Measurements from ENCODE around the gene HOXB6. TPM values are rescaled to one million over a fixed set of nuclear protein-coding genes. Genes with fewer than 3 reads are reported as not detected.

HOXB6 gene
- total RNA-seq, 1 experiment from 2014 or later = 196 TPM

DNA sequence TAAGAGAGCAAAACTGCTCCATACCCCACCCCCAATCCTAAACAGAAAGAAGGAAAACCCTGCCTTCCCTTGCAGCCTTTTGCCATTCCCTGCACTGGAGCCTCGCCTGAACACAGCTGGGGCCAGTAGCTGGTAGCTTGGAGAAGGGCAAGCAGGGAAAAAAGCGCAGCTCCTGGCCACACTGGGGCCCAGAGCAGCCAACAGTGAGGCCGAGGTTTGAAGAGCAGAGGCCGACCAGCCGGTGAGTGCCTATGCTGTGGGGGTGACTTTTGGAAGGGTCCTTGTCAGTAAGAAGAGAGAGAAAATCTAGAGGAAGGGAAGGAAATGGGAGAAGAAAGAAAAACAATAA is 24.6 kb upstream of the HOXB6 start:
- DNase-seq (ENCODE audit: low read depth, low spot score) (no peak), ATAC-seq (no peak)
- H3K36me3 ChIP-seq (ENCODE audit: control insufficient read depth, insufficient read depth, low read length) = 0 out of 2 replicates have a peak, but pooled peaks cover 3% of the 10 kb centered on the region
- TF ChIP-seq, protein P1, sequence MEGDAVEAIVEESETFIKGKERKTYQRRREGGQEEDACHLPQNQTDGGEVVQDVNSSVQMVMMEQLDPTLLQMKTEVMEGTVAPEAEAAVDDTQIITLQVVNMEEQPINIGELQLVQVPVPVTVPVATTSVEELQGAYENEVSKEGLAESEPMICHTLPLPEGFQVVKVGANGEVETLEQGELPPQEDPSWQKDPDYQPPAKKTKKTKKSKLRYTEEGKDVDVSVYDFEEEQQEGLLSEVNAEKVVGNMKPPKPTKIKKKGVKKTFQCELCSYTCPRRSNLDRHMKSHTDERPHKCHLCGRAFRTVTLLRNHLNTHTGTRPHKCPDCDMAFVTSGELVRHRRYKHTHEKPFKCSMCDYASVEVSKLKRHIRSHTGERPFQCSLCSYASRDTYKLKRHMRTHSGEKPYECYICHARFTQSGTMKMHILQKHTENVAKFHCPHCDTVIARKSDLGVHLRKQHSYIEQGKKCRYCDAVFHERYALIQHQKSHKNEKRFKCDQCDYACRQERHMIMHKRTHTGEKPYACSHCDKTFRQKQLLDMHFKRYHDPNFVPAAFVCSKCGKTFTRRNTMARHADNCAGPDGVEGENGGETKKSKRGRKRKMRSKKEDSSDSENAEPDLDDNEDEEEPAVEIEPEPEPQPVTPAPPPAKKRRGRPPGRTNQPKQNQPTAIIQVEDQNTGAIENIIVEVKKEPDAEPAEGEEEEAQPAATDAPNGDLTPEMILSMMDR (IDR thresholded peaks at IDR 0.05) = no peak
- TF ChIP-seq POLR2AphosphoS5 (IDR thresholded peaks at IDR 0.05; ENCODE audit: low read depth, low read length) (no peak), TCF7L2 (IDR thresholded peaks at IDR 0.05; ENCODE audit: low read depth, low read length) (no peak), SIN3A (IDR thresholded peaks at IDR 0.05; ENCODE audit: borderline replicate concordance, insufficient read depth, low read depth, low read length) (no peak)
- TF ChIP-seq, protein P2, sequence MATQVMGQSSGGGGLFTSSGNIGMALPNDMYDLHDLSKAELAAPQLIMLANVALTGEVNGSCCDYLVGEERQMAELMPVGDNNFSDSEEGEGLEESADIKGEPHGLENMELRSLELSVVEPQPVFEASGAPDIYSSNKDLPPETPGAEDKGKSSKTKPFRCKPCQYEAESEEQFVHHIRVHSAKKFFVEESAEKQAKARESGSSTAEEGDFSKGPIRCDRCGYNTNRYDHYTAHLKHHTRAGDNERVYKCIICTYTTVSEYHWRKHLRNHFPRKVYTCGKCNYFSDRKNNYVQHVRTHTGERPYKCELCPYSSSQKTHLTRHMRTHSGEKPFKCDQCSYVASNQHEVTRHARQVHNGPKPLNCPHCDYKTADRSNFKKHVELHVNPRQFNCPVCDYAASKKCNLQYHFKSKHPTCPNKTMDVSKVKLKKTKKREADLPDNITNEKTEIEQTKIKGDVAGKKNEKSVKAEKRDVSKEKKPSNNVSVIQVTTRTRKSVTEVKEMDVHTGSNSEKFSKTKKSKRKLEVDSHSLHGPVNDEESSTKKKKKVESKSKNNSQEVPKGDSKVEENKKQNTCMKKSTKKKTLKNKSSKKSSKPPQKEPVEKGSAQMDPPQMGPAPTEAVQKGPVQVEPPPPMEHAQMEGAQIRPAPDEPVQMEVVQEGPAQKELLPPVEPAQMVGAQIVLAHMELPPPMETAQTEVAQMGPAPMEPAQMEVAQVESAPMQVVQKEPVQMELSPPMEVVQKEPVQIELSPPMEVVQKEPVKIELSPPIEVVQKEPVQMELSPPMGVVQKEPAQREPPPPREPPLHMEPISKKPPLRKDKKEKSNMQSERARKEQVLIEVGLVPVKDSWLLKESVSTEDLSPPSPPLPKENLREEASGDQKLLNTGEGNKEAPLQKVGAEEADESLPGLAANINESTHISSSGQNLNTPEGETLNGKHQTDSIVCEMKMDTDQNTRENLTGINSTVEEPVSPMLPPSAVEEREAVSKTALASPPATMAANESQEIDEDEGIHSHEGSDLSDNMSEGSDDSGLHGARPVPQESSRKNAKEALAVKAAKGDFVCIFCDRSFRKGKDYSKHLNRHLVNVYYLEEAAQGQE (IDR thresholded peaks at IDR 0.05; ENCODE audit: insufficient read depth in 1 of 2, low read depth in 2 of 2, low read length in 1 of 2) = no peak
- H3K27ac ChIP-seq (ENCODE audit: low read length) = peak overlapping the region; percentile 57; the same call in 1 of the 2 replicates
- ChIA-PET POLR2A (no interaction called here), CTCF (no interaction called here)
- no TSS peak for BruUV-seq (replicated peaks)
- intact Hi-C loops (cut with micrococcal nuclease; ENCODE audit: unreplicated experiment) = no loop called here
- H3K9me3 ChIP-seq (ENCODE audit: control insufficient read depth, insufficient read depth, low read depth, low read length) = no peaks in the 10 kb centered on the region
- H3K27me3 ChIP-seq (ENCODE audit: control insufficient read depth, insufficient read depth, low read length) = no peaks in the 10 kb centered on the region
- H3K4me3 ChIP-seq (ENCODE audit: low read depth in 2 of 2, low read length in 2 of 2) = no peak overlapping the region
- in situ Hi-C loops (cut with HindIII; ENCODE audit: low pct_unique_long_range_greater_than_20kb, low sequenced_read_pairs) = no loop called here
- H3K4me1 ChIP-seq (ENCODE audit: control insufficient read depth, insufficient read depth, low read length) = peaks cover 36% of the 10 kb centered on the region

DNA sequence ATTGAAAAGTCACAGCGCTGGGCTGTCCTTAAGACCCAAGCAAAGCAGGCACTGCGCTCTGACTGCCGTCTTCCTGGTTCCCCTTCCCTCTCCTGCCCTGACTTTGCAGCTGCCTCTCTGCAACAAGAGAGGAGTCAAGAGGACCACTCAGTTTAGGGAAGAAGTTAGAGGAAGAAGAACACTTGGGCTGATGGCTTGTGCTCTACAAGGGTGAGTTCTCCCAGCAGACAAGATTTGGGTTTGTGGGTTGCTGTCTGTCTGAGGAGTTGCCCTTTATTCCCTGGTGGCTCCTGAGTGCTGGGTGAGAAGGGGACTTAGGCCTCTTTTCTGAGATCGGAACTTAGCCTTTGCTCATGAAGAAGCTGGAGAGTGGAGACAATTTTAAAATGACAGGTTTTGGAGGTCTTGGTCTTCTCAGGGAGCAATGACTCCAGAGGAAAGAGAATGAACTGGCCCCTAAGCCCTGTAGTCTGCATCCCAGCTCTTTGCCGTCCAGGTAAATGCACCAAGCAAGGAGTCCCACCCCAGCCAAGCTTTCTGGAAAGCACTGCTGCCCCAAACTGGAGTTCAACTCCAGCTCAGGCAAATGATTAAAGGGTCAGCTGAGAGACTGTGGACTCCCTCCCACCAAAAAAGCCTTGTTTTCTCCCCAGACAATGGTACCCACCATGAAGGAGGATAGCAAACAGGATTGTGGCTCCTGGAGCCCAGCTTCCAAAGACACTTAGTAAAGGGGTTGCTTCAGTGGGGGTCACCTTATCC is 24.0 kb upstream of the HOXB6 start:
- POLR2A ChIA-PET = no interaction called here
- no peaks in the 10 kb centered on the region for H3K27me3 ChIP-seq (ENCODE audit: control insufficient read depth, insufficient read depth, low read length)
- DNase-seq (ENCODE audit: low read depth, low spot score) = no peak
- BruUV-seq (replicated peaks) = no TSS peak
- H3K4me1 ChIP-seq (ENCODE audit: control insufficient read depth, insufficient read depth, low read length) = peaks cover 41% of the 10 kb centered on the region
- no peak for ATAC-seq
- TF ChIP-seq, protein P2 (IDR thresholded peaks at IDR 0.05; ENCODE audit: insufficient read depth in 1 of 2, low read depth in 2 of 2, low read length in 1 of 2) = no peak
- TF ChIP-seq TCF7L2 (IDR thresholded peaks at IDR 0.05; ENCODE audit: low read depth, low read length) = no peak
- no peak for TF ChIP-seq POLR2AphosphoS5 (IDR thresholded peaks at IDR 0.05; ENCODE audit: low read depth, low read length)
- TF ChIP-seq SIN3A (IDR thresholded peaks at IDR 0.05; ENCODE audit: borderline replicate concordance, insufficient read depth, low read depth, low read length) = no peak
- TF ChIP-seq, protein P1 (IDR thresholded peaks at IDR 0.05) = no peak
- CTCF ChIA-PET = interaction anchor here (1.1 kb wide), 1 partner anchor 321 kb away, joined by 3 read pairs; no protein-coding TSS in a partner anchor
- H3K36me3 ChIP-seq (ENCODE audit: control insufficient read depth, insufficient read depth, low read length) = 0 out of 2 replicates have a peak, but pooled peaks cover 3% of the 10 kb centered on the region
- H3K9me3 ChIP-seq (ENCODE audit: control insufficient read depth, insufficient read depth, low read depth, low read length) = no peaks in the 10 kb centered on the region
- no peak overlapping the region for H3K4me3 ChIP-seq (ENCODE audit: low read depth in 2 of 2, low read length in 2 of 2)
- in situ Hi-C loops (cut with HindIII; ENCODE audit: low pct_unique_long_range_greater_than_20kb, low sequenced_read_pairs) (no loop called here), intact Hi-C loops (cut with micrococcal nuclease; ENCODE audit: unreplicated experiment) (no loop called here)
- peak overlapping the region; percentile 57; the same call in 1 of the 2 replicates for H3K27ac ChIP-seq (ENCODE audit: low read length)
